GM19328 (cell line): ENCODE results near the gene VAC14.
"Not testable (repeated sequence)": the region's sequence is repeated elsewhere in the genome, so short reads cannot be mapped to it uniquely, and the experiment has no call there.

Experiments used
- ATAC-seq: cut with Tn5 transposase; IDR thresholded peaks from one replicate; pipeline ENCODE4 v1.9.1; 2021; ENCODE audit warnings: mild to moderate bottlenecking, moderate library complexity; ENCODE audit not compliant: unreplicated experiment

The VAC14 gene

GRCh38 chr16:70682239-70683145 lies 118.5 kb downstream of the VAC14 start:
- ATAC-seq: no peak

DNA sequence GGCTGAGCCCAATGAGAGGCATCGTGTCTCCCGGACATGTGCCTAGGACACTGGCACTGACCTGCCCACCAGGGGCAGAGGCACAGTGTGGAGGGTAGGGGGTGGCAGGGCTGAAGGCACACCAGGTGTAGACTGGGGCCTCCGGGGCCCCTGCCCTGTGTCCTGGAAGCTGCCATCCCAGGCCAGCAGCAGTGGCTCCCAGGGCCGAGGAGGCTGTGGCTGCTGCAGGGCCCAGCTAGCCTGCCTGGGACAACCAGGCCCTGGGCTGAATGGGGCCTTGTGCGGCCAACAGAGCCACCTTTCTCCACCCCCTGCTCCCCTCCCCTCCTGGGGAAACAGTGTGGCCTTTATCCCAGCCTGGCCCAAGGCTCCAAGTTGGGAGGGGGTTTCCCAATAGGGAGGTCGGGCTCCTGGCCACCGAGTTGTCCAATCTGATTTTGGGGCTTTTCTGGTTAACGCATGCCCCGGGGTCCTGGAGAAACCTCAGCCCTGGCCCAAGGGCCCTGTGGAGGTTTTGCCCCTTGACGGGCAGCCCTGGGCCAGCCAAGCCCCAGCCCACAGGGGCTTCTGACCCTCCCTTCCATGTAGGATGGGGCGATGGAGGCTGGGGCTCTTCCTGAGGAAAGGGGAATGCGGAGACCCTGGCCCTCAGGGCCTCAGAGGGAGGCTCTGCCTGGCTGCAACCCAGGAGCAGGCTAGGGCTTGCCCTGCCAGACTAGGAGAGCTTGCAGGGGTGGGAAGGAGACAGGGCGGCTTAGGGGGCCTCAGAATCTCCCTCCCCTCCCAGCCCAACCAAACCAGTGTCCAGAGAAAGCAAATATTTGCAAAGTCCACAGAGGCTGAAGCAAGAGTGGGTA lies 119.3 kb downstream of the VAC14 start:
- no peak for ATAC-seq

GRCh38 chr16:70680495-70681381 lies 120.2 kb downstream of the VAC14 start:
- ATAC-seq: no peak

- no peak for ATAC-seq
Observed at GRCh38 chr16:70679671-70680494, 121.1 kb downstream of the VAC14 start.

DNA sequence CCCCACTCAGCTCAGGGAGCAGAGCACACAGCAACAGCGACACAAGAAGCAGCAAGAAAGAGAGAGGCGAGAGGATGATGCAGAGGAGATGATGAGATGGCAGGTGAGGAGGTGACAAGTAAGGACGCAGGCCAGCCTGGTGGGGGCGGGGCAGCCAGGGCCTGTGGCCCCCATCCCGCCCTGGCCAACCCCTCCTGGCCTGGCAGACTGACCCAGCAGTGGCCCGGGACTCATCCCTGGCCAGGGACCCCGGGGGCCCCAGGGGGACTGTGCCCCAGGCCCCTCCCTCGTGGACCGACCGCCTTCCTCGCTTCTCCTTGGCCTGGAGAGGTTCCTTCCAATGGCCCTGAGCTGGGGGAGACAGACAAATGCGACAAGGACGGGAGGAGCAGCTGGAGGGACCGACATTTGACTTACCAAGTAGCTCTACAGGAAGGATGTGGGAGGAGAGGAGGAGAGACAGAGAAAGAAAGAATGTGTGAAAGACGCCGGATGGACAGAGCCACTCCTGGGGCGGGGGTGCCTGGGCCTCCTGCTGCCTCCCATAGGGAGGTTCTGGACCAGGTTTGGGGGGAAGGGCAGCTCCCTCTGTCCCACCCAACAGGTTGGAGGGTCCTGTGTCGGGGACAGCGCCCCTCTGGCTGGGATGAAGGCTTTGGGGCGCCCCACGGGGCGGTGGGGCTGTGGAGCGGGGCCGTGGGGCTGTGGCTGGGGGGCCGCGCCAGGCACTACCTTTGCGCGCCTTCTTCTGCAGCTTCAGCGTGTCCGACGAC lies 121.9 kb downstream of the VAC14 start:
- ATAC-seq: no peak

GRCh38 chr16:70678121-70678897 lies 122.6 kb downstream of the VAC14 start:
- no peak for ATAC-seq

- no peak for ATAC-seq
Observed at GRCh38 chr16:70677499-70678120, 123.3 kb downstream of the VAC14 start.

DNA sequence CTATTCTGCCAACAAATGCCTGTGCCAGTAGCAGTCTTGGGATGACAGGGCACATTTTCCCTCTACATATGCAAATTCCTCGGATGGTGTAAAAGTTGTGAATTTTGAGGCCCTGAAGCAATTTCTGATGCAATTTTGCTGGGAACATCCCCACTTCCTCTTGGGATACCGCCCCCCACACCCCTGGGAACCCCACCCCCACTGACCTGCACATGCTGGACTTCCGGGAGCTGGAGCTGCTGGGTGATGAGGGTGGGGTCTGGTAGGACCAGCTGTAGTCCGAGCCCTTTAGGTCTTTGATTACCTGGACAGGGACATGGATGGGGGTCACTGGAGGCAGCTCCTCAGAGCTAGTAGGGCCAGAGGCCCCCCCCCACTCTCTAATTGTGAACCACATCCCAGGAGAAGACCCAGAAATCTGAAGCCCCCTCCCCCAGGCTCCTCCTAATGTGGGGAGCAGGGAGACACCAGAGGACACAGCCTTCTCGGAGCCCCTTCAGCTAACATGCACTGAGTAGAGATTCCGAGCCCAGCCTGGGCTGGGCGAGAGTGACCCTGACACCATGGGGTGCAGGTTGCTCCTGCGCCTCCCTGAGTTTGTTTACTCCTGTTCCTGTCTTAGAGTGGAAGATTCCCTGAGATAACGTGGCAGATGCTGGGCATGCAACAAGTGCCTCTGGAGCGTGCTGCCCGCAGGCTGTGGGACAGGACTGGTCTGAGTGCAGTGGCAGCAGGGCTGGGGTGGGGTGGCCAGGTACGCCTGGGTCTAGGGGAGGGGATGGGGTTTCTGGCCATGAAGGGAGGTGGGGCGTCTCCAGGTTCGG lies 124.1 kb downstream of the VAC14 start:
- no peak for ATAC-seq

- ATAC-seq: no peak
Observed at GRCh38 chr16:70675851-70676513, 125.0 kb downstream of the VAC14 start.

DNA sequence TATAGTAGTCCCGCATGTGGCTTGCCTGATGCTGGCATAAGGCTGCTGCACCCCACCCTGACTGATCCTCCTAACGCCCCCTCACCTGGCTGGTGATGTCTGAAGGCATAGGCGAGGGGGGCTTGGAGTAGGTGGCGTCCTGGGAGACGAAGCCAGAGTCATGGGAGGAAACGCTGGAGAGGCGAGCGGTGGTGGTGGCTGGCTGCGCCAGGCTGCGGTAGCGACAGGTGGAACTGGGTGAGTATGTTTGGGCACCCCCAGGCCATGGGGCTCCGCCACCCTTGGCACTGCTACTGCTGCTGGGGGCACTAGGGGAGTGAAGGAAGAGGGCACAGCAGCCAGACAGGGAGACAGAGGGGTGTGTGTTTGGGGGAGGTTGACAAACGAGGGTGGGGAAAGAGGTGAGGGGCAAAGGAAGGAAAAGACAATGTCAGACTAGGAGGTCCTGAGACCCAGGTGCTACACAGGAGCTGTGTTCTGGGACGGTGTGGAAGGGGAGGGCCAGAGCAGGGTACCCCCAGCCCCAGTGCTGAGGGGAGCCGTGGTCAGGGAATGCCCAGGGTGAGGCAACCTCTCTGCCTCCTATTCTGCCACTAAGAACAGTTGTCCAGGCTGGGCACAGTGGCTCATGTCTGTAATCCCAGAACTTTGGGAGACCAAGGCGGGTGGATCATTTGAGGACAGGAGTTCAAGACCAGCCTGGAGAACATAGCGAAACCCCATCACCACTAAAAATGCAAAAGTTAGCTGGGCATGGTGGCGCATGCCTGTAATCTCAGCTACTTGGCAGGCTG lies 126.5 kb downstream of the VAC14 start:
- no peak for ATAC-seq

DNA sequence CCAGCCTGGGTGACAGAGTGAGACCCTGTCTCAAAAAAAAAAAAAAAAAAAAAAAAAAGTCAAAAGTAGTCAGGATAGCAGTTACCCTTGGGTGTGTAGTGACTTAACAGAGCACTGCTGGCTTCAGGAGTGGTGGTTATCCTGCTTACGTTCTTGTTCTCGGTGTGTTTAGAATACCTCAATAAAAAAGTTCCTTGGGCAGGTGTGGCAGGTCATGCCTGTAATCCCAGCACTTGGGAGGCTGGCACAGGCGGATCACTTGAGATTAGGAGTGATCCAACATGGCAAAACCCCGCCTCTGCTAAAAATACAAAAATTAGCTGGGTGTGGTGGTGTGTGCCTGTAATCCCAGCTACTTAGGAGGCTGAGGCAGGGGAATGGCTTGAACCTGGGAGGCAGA lies 130.0 kb downstream of the VAC14 start:
- ATAC-seq: not testable (repeated sequence)

DNA sequence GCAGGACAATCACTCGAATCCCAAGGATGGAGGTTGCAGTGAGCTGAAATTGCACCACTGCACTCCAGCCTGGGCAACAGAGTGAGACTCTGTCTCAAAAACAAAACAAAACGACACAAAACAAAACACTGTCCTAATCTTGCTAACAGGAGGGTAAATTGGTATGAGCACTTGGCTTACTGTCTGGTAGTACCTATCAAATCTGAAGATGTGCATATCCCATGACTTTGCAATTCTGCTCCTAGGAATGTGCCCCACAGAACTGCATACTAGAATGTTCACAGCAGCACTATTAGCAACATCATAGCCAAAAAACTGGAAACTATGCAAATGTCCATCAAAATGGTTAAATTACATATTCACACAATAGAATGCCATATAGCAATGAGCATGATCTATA lies 130.8 kb downstream of the VAC14 start:
- ATAC-seq: no peak

GRCh38 chr16:70665806-70666735 lies 134.9 kb downstream of the VAC14 start:
- ATAC-seq: no peak

DNA sequence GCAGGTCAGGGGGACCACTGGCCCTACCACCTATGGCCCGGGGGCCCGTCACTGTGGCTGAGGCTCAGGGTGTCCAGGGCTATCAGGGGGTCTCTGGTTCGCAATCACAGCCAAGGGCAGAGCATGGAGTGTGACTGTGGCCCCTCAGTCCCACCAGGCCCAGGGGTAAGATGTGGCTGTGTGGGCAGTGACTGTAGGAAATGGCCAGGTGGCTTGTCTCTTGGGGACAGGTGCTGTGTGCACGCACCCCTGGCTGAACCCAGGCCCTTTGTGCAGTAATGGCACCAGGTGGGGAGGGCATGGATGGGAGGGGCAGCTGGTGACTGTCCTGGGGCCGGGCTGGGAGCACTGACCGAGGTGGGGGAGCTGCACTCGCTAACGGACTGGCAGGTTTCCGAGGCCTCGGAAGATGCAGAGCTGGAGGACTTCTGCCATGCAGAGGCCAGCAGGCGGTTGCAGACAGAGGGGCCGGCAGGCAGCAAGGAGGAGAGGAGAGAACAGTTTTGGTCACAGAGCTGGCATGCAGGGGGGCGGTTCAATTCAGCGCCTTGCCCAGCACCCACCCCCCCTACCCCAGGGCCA lies 135.8 kb downstream of the VAC14 start:
- no peak for ATAC-seq
